ENCODE data around the gene CCDC68. TPM values are rescaled to one million over a fixed set of nuclear protein-coding genes. Genes with fewer than 3 reads are reported as not detected.

CCDC68 gene
- total and polyA plus RNA-seq, 2 donors (not counting 3 experiments of a cell fraction or from before 2014, with no cell fraction given), result 0.72 to 1.0 TPM

DNA sequence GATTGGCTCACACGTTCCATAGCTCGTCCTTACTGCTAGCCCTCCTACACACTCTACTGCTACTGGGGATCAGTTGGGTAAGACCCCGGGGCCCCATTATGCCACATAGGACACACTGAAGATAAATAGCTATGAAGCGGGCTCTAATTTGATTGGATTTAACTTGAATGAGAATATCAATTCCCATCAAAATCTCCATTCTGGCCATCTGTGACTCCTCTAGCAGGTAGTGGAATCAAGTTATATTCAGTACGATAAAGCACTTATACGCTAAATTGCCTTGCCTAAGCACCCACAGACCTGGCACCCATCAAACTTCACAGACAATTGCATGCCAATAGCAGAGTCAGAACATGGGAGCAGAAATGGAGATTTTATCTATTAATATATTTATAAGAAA, 39.8 kb downstream of the CCDC68 start:
- ChIA-PET POLR2A (no interaction called here), CTCF (no interaction called here)
- no peaks in the 10 kb centered on the region for H3K4me1 ChIP-seq (ENCODE audit: control insufficient read depth, extremely low read depth, insufficient read depth, low read length)
- dilution Hi-C loops (cut with MboI; ENCODE audit: extremely low pct_ligation_motif_present, low sequenced_read_pairs) (no loop called here), intact Hi-C loops (cut with micrococcal nuclease) (no loop called here)
- H3K9me1 ChIP-seq (replicated peaks; ENCODE audit: control insufficient read depth, extremely low read depth, insufficient read depth, low read length), result no peaks in the 10 kb centered on the region
- no peaks in the 10 kb centered on the region for H3K79me2 ChIP-seq (ENCODE audit: control insufficient read depth, insufficient read depth, low read length)
- no peak overlapping the region for H3K4me2 ChIP-seq (ENCODE audit: insufficient read depth, low read length)
- H4K20me1 ChIP-seq (replicated peaks; ENCODE audit: control insufficient read depth, extremely low read depth, insufficient read depth, low read length), result no peaks in the 10 kb centered on the region
- no peak overlapping the region for H2AFZ ChIP-seq (ENCODE audit: low read depth, low read length)
- no peak overlapping the region for H3K9ac ChIP-seq (replicated peaks; ENCODE audit: extremely low read depth, insufficient read depth, low read length)
- no peaks in the 10 kb centered on the region for H3K36me3 ChIP-seq (ENCODE audit: control insufficient read depth in 2 of 2, extremely low read depth in 1 of 2, insufficient read depth in 2 of 2, low read length in 2 of 2)
- H3K27ac ChIP-seq (ENCODE audit: insufficient read depth, low read depth, low read length), result no peak overlapping the region
- H3K27me3 ChIP-seq (ENCODE audit: control insufficient read depth in 2 of 2, insufficient read depth in 2 of 2, low read length in 2 of 2), result no peaks in the 10 kb centered on the region
- no peak for TF ChIP-seq POLR2AphosphoS5 (IDR thresholded peaks at IDR 0.05; ENCODE audit: insufficient read depth, low read depth, low read length)
- no peak for DNase-seq (ENCODE audit: low read depth, low spot score)
- no peak for FAIRE-seq
- no peaks in the 10 kb centered on the region for H3K9me3 ChIP-seq (replicated peaks; ENCODE audit: control insufficient read depth, insufficient read depth, low read length)
- no TSS peak for BruUV-seq (replicated peaks)
- no peak overlapping the region for H3K4me3 ChIP-seq (replicated peaks in 1 of 3; ENCODE audit: insufficient read depth in 1 of 3, low read depth in 1 of 3, low read length in 3 of 3)

DNA sequence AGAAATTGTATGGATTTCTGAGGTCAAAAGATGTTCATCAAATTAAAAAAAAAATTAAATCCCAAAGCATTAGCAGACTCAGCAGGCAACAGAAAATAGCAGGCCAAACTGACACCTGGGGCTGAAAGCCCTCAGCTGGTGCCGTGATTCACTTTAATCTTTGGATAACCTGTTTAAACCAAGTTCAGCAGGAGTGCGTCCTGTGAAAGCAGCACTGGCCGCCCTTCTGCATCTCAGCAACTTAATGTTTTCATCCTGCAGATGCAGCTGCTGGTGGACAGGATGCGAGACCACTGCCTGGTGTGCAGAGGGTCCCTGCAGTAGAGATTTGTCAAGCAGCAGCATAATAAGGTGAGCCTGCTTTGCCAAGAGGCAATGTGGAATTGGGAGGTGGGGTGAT, 41.2 kb downstream of the CCDC68 start:
- no peak overlapping the region for H3K9ac ChIP-seq (replicated peaks; ENCODE audit: extremely low read depth, insufficient read depth, low read length)
- intact Hi-C loops (cut with micrococcal nuclease) (no loop called here), dilution Hi-C loops (cut with MboI; ENCODE audit: extremely low pct_ligation_motif_present, low sequenced_read_pairs) (no loop called here)
- no peak overlapping the region for H3K4me3 ChIP-seq (replicated peaks in 1 of 3; ENCODE audit: insufficient read depth in 1 of 3, low read depth in 1 of 3, low read length in 3 of 3)
- DNase-seq (ENCODE audit: low read depth, low spot score) (no peak), FAIRE-seq (no peak)
- no peaks in the 10 kb centered on the region for H3K4me1 ChIP-seq (ENCODE audit: control insufficient read depth, extremely low read depth, insufficient read depth, low read length)
- ChIA-PET CTCF (no interaction called here), POLR2A (no interaction called here)
- H3K79me2 ChIP-seq (ENCODE audit: control insufficient read depth, insufficient read depth, low read length), result no peaks in the 10 kb centered on the region
- no peak overlapping the region for H3K27ac ChIP-seq (ENCODE audit: insufficient read depth, low read depth, low read length)
- no peaks in the 10 kb centered on the region for H3K27me3 ChIP-seq (ENCODE audit: control insufficient read depth in 2 of 2, insufficient read depth in 2 of 2, low read length in 2 of 2)
- no peak for TF ChIP-seq POLR2AphosphoS5 (IDR thresholded peaks at IDR 0.05; ENCODE audit: insufficient read depth, low read depth, low read length)
- TF ChIP-seq JUN (IDR thresholded peaks at IDR 0.05; ENCODE audit: borderline replicate concordance, insufficient read depth, insufficient read length, low read depth), result no peak
- TF ChIP-seq MYC (IDR thresholded peaks at IDR 0.05; ENCODE audit: low read depth, low read length), result no peak
- TF ChIP-seq, protein P1, sequence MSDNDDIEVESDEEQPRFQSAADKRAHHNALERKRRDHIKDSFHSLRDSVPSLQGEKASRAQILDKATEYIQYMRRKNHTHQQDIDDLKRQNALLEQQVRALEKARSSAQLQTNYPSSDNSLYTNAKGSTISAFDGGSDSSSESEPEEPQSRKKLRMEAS (IDR thresholded peaks at IDR 0.05; ENCODE audit: insufficient read depth, insufficient read length), result no peak
- TF ChIP-seq EZH2 (IDR thresholded peaks at IDR 0.05; ENCODE audit: borderline replicate concordance, low read depth, low read length, severe bottlenecking), result no peak
- no peak for TF ChIP-seq POLR2A (IDR thresholded peaks at IDR 0.05; ENCODE audit: low read depth, low read length)
- TF ChIP-seq GATA2 (IDR thresholded peaks at IDR 0.05; ENCODE audit: insufficient read depth, insufficient read length, low read depth, low read length), result no peak
- TF ChIP-seq, protein P2, sequence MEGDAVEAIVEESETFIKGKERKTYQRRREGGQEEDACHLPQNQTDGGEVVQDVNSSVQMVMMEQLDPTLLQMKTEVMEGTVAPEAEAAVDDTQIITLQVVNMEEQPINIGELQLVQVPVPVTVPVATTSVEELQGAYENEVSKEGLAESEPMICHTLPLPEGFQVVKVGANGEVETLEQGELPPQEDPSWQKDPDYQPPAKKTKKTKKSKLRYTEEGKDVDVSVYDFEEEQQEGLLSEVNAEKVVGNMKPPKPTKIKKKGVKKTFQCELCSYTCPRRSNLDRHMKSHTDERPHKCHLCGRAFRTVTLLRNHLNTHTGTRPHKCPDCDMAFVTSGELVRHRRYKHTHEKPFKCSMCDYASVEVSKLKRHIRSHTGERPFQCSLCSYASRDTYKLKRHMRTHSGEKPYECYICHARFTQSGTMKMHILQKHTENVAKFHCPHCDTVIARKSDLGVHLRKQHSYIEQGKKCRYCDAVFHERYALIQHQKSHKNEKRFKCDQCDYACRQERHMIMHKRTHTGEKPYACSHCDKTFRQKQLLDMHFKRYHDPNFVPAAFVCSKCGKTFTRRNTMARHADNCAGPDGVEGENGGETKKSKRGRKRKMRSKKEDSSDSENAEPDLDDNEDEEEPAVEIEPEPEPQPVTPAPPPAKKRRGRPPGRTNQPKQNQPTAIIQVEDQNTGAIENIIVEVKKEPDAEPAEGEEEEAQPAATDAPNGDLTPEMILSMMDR (IDR thresholded peaks at IDR 0.05; ENCODE audit: extremely low read depth in 1 of 2, insufficient read depth in 1 of 2, low read depth in 1 of 2, low read length in 2 of 2), result no peak
- no peak for TF ChIP-seq FOS (IDR thresholded peaks at IDR 0.05; ENCODE audit: borderline replicate concordance, insufficient read depth, low read length)
- H4K20me1 ChIP-seq (replicated peaks; ENCODE audit: control insufficient read depth, extremely low read depth, insufficient read depth, low read length), result no peaks in the 10 kb centered on the region
- H2AFZ ChIP-seq (ENCODE audit: low read depth, low read length), result no peak overlapping the region
- BruUV-seq (replicated peaks), result no TSS peak
- no peaks in the 10 kb centered on the region for H3K9me3 ChIP-seq (replicated peaks; ENCODE audit: control insufficient read depth, insufficient read depth, low read length)
- H3K9me1 ChIP-seq (replicated peaks; ENCODE audit: control insufficient read depth, extremely low read depth, insufficient read depth, low read length), result no peaks in the 10 kb centered on the region
- H3K4me2 ChIP-seq (ENCODE audit: insufficient read depth, low read length), result no peak overlapping the region
- no peaks in the 10 kb centered on the region for H3K36me3 ChIP-seq (ENCODE audit: control insufficient read depth in 2 of 2, extremely low read depth in 1 of 2, insufficient read depth in 2 of 2, low read length in 2 of 2)
